DND-41 (cell line): ENCODE data around the gene XPO6.

ENCODE experiments used
- CTCF ChIP-seq: IDR thresholded peaks from 2 replicates; pipeline ENCODE4 v1.5.1; 2012; ENCODE audit warnings: borderline replicate concordance, low read length, moderate library complexity, mild to moderate bottlenecking; ENCODE audit not compliant: poor library complexity, severe bottlenecking; ENCODE audit errors: extremely low read depth
- EZH2 ChIP-seq: IDR thresholded peaks from 3 replicates; pipeline ENCODE4 v1.6.1; 2012; ENCODE audit warnings: borderline replicate concordance, low read depth, mild to moderate bottlenecking, moderate library complexity, low read length, inconsistent platforms; ENCODE audit not compliant: severe bottlenecking

GRCh38 chr16:28126684-28127620 is 84.8 kb downstream of the XPO6 start:
- TF ChIP-seq EZH2 (no peak), CTCF (no peak)
